B cell (primary cell): ENCODE data around the gene ATP6V0A1. TPM values are rescaled to one million over a fixed set of nuclear protein-coding genes. Genes with fewer than 3 reads are reported as not detected.

Experiments
- ATAC-seq: fragments of 200-7000 bp; cut with Tn5 transposase; one replicate; pipeline ENCODE4 v1.10.0; 2021; ENCODE audit warnings: low read depth, mild to moderate bottlenecking, moderate number of reproducible peaks, moderate library complexity
- CTCF ChIA-PET: fragments of 350-600 bp; sonication (Branson Sonifier 250); formaldehyde crosslinking; loops from one replicate; lab custom pipeline; 2021; ENCODE audit warnings: antibody characterized with exemption, inconsistent platforms; lab: Charles Lee
- POLR2A ChIA-PET: fragments of 350-600 bp; sonication (Branson Sonifier 250); formaldehyde crosslinking; loops from one replicate; lab custom pipeline; 2021; ENCODE audit warnings: antibody characterized with exemption; lab: Charles Lee
- DNase-seq: peaks from one replicate; pipeline ENCODE4 v3.0.0; 2013
- H2AFZ ChIP-seq: 2 replicates; pipeline ENCODE4 v1.6.1; 2012; ENCODE audit warnings: mild to moderate bottlenecking, low read depth, low read length; ENCODE audit not compliant: insufficient read depth, poor library complexity, severe bottlenecking
- H3K27ac ChIP-seq, 2 donors: 1 replicate in 1 of 2; 2 replicates in 1 of 2; pipeline ENCODE4 v1.5.1; 2012 to 2013; ENCODE audit warnings: low read length in 2 of 2, mild to moderate bottlenecking in 2 of 2, moderate library complexity in 1 of 2
- H3K27me3 ChIP-seq, 4 experiments: fragments of 200-600 bp in 1 of 4; sonication (generic) in 1 of 4; replicated peaks in 1 of 4; 1 replicate in 2 of 4; 2 replicates in 2 of 4; pipeline versions ENCODE4 v1.6.1 to v1.7.0; 2013 to 2016; ENCODE audit warnings: low read length in 3 of 4, mild to moderate bottlenecking in 2 of 4, mixed read lengths in 1 of 4, moderate library complexity in 1 of 4; ENCODE audit not compliant: insufficient read depth in 4 of 4, control insufficient read depth in 3 of 4; ENCODE audit errors: control extremely low read depth in 1 of 4
- H3K36me3 ChIP-seq, 2 experiments: replicated peaks in 1 of 2; 1 replicate in 1 of 2; 2 replicates in 1 of 2; pipeline versions ENCODE4 v1.6.1 to v1.7.1; 2013; ENCODE audit warnings: low read length in 1 of 2; ENCODE audit not compliant: insufficient read depth in 2 of 2, control insufficient read depth in 1 of 2; ENCODE audit errors: control extremely low read depth in 1 of 2, extremely low read depth in 1 of 2
- H3K4me1 ChIP-seq, 2 donors: fragments of 200-600 bp in 1 of 2; sonication (generic) in 1 of 2; 1 replicate in 1 of 2; 2 replicates in 1 of 2; pipeline versions ENCODE4 v1.5.1 to v1.6.1; 2013 to 2017; ENCODE audit warnings: low read length in 2 of 2; ENCODE audit not compliant: control insufficient read depth in 2 of 2, insufficient read depth in 2 of 2
- H3K4me2 ChIP-seq: replicated peaks from 2 replicates; pipeline ENCODE3; 2012; ENCODE audit warnings: mild to moderate bottlenecking, low read depth, low read length; ENCODE audit not compliant: poor library complexity, severe bottlenecking
- H3K4me3 ChIP-seq, 5 experiments: fragments of 200-600 bp in 1 of 5; sonication (generic) in 1 of 5; 1 replicate in 3 of 5; 2 replicates in 2 of 5; pipeline versions ENCODE4 v1.5.1 to v1.7.0; 2011 to 2016; ENCODE audit warnings: low read length in 4 of 5, mild to moderate bottlenecking in 4 of 5, low read depth in 2 of 5, control low read depth in 1 of 5, moderate library complexity in 1 of 5; ENCODE audit not compliant: insufficient read depth in 1 of 5; ENCODE audit errors: control extremely low read depth in 1 of 5, extremely low read depth in 1 of 5
- H3K79me2 ChIP-seq: fragments of 200-600 bp; sonication (generic); one replicate; pipeline ENCODE4 v1.6.0; 2016; ENCODE audit warnings: low read length; ENCODE audit not compliant: control insufficient read depth, insufficient read depth
- H3K9ac ChIP-seq: fragments of 200-600 bp; sonication (generic); 2 replicates; pipeline ENCODE4 v1.6.1; 2017; ENCODE audit warnings: mild to moderate bottlenecking, low read length, moderate library complexity
- H3K9me3 ChIP-seq, 3 donors: one replicate each; pipeline versions ENCODE4 v1.6.1 to v1.7.1; 2013; ENCODE audit warnings: low read length in 2 of 3; ENCODE audit not compliant: control insufficient read depth in 2 of 3, insufficient read depth in 1 of 3; ENCODE audit errors: control extremely low read depth in 1 of 3
- H4K20me1 ChIP-seq: 2 replicates; pipeline ENCODE4 v1.6.0; 2012; ENCODE audit warnings: mild to moderate bottlenecking, low read length; ENCODE audit not compliant: insufficient read depth, control insufficient read depth, poor library complexity, severe bottlenecking
- H3K27ac Mint-ChIP-seq: one replicate; pipeline ENCODE4 v1.8.0; 2021; ENCODE audit warnings: mixed read lengths
- H3K27me3 Mint-ChIP-seq: one replicate; pipeline ENCODE4 v1.8.0; 2021; ENCODE audit warnings: mixed read lengths
- H3K4me1 Mint-ChIP-seq: one replicate; pipeline ENCODE4 v1.8.0; 2021; ENCODE audit warnings: mixed read lengths
- H3K4me3 Mint-ChIP-seq: one replicate; pipeline ENCODE4 v1.8.0; 2021; ENCODE audit warnings: mixed read lengths
- H3K9me3 Mint-ChIP-seq: one replicate; pipeline ENCODE4 v1.8.0; 2022; ENCODE audit warnings: mixed read lengths; ENCODE audit not compliant: insufficient read depth
- EZH2 ChIP-seq: IDR thresholded peaks from 2 replicates; pipeline ENCODE4 v1.6.1; 2012; ENCODE audit warnings: borderline replicate concordance, low read depth, mild to moderate bottlenecking, moderate library complexity, low read length; ENCODE audit not compliant: insufficient read depth, poor library complexity, severe bottlenecking
- WGBS: methylation state at CpG from one replicate; pipeline ENCODE4 v1.1.5; 2013; ENCODE audit warnings: missing lambda C conversion rate; ENCODE audit not compliant: insufficient coverage; 5-methylcytosine and 5-hydroxymethylcytosine counted together
- intact Hi-C: fragments of 100-400 bp; cut with micrococcal nuclease; formaldehyde crosslinking; loops from one replicate; pipeline ENCODE4 v1.10.0; 2022
- polyA plus RNA-seq: library from polyadenylated mRNA; depleted of rRNA; stranded (reverse); fragments of >200 nt; gene quantifications from 2 replicates; pipeline ENCODE4 v1.2.3, GENCODE V29; 2012
- total RNA-seq, 2 donors: library from RNA; stranded (reverse); fragments of 120-200 nt in 1 of 2; gene quantifications; 1 replicate in 1 of 2; 2 replicates in 1 of 2; pipeline versions ENCODE4 v1.2.3 to v1.2.4, GENCODE V29; 2013 to 2022
- TF ChIP-seq, protein P1 (sequence below): fragments of 200-600 bp; IDR thresholded peaks from one replicate; pipeline ENCODE4 v1.8.0; 2022; ENCODE audit warnings: antibody characterized with exemption, mild to moderate bottlenecking

ATP6V0A1 gene
- total and polyA plus RNA-seq, 2 donors (not counting 1 experiment from before 2014, with no cell fraction given) = 59.1 to 90.9 TPM

DNA sequence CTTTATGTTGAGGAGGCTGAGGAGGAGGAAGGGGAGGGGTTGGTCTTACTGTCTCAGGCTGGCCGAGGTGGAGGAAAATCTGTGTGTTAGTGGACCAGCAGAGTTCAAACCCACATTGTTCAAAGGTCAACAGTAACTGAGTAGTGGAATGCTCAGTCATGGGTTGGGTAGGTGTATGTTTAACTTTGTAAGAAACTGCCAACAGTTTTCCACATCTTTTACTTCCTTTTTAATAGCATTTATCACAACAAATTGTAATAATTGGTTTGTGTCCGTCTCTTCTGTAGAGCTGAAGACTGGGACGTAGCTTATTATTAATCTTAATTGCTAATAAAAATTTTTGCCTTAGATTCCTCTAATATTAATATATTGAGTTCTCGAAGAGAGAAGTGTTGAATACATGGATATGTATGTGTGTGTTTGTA lies 5.3 kb downstream of the ATP6V0A1 start:
- H3K36me3 ChIP-seq = peaks cover 7 to 53% of the 10 kb centered on the region in 2 experiments
- DNase-seq (no peak), ATAC-seq (no peak)
- H3K4me1 Mint-ChIP-seq = peaks cover 23% of the 10 kb centered on the region
- TF ChIP-seq, protein P1, sequence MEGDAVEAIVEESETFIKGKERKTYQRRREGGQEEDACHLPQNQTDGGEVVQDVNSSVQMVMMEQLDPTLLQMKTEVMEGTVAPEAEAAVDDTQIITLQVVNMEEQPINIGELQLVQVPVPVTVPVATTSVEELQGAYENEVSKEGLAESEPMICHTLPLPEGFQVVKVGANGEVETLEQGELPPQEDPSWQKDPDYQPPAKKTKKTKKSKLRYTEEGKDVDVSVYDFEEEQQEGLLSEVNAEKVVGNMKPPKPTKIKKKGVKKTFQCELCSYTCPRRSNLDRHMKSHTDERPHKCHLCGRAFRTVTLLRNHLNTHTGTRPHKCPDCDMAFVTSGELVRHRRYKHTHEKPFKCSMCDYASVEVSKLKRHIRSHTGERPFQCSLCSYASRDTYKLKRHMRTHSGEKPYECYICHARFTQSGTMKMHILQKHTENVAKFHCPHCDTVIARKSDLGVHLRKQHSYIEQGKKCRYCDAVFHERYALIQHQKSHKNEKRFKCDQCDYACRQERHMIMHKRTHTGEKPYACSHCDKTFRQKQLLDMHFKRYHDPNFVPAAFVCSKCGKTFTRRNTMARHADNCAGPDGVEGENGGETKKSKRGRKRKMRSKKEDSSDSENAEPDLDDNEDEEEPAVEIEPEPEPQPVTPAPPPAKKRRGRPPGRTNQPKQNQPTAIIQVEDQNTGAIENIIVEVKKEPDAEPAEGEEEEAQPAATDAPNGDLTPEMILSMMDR = no peak
- H4K20me1 ChIP-seq = peaks cover 18% of the 10 kb centered on the region
- no CpG with 5 or more reads among the region's 4 CpGs for WGBS
- no peak overlapping the region for H3K27ac Mint-ChIP-seq
- H3K9ac ChIP-seq = no peak overlapping the region
- ChIA-PET POLR2A (interaction anchor here (0.6 kb wide), 1 partner anchor 143 kb away, joined by 4 read pairs; no protein-coding TSS in a partner anchor), CTCF (interaction anchor here (0.7 to 1.1 kb wide), 2 partner anchors 23 to 193 kb away, joined by 3 read pairs; no protein-coding TSS in a partner anchor)
- no peak overlapping the region for H3K4me3 ChIP-seq
- no peak overlapping the region for H3K4me2 ChIP-seq
- H3K27me3 Mint-ChIP-seq = no peaks in the 10 kb centered on the region
- H2AFZ ChIP-seq = no peak overlapping the region
- intact Hi-C loops = no loop called here
- H3K9me3 ChIP-seq = no peaks in the 10 kb centered on the region
- H3K9me3 Mint-ChIP-seq = no peaks in the 10 kb centered on the region
- H3K4me3 Mint-ChIP-seq = no peak overlapping the region
- no peak overlapping the region for H3K27ac ChIP-seq
- peaks cover 18 to 19% of the 10 kb centered on the region in 2 donors for H3K4me1 ChIP-seq
- H3K27me3 ChIP-seq = no peaks in the 10 kb centered on the region
- H3K79me2 ChIP-seq = peaks cover 38% of the 10 kb centered on the region

DNA sequence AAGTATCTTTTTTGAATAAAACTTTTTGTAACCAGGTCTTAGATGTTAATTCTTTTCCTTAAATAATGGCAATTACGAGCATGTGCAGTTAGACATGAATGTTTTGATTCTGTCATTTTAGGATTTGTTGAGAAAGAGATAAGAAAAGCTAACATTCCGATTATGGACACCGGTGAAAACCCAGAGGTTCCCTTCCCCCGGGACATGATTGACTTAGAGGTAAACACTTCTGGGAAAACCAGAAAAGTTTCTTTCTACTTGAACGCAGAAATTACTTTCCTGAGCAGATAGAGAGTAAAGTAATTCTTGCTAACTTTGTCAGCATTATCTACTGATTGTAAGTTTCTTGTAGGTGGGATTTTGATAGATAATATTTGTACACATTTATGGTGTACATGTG lies 9.2 kb downstream of the ATP6V0A1 start:
- no peak overlapping the region for H3K9ac ChIP-seq
- H3K4me3 ChIP-seq = no peak overlapping the region
- POLR2A ChIA-PET = no interaction called here
- no peaks in the 10 kb centered on the region for H3K27me3 Mint-ChIP-seq
- no peak for ATAC-seq
- CTCF ChIA-PET = interaction anchor here (0.9 to 1.6 kb wide), 4 partner anchors 27 to 151 kb away, joined by 3 to 5 read pairs (median 4); partner anchors contain the start of gene CAVIN1
- TF ChIP-seq EZH2 = no peak
- TF ChIP-seq, protein P1 = no peak
- H3K4me1 ChIP-seq = no peaks in the 10 kb centered on the region
- no peak overlapping the region for H3K4me2 ChIP-seq
- H3K27ac Mint-ChIP-seq = no peak overlapping the region
- DNase-seq = no peak
- intact Hi-C loops = no loop called here
- H4K20me1 ChIP-seq = no peaks in the 10 kb centered on the region
- H3K79me2 ChIP-seq = peaks cover 8% of the 10 kb centered on the region
- no peaks in the 10 kb centered on the region for H3K9me3 Mint-ChIP-seq
- H2AFZ ChIP-seq = no peak overlapping the region
- no peaks in the 10 kb centered on the region for H3K27me3 ChIP-seq
- no peak overlapping the region for H3K27ac ChIP-seq
- no peaks in the 10 kb centered on the region for H3K9me3 ChIP-seq
- H3K4me3 Mint-ChIP-seq = no peak overlapping the region
- 100% methylated on average over 3 of the region's 5 CpGs for WGBS
- peaks cover 6 to 55% of the 10 kb centered on the region in 2 experiments for H3K36me3 ChIP-seq
- H3K4me1 Mint-ChIP-seq = peaks cover 3% of the 10 kb centered on the region
